ENCODE measurements around the gene NAIF1. TPM values are rescaled to one million over a fixed set of nuclear protein-coding genes. Genes with fewer than 3 reads are reported as not detected.
"Not testable (repeated sequence)": the region's sequence is repeated elsewhere in the genome, so short reads cannot be mapped to it uniquely, and the experiment has no call there.

NAIF1 gene
- total RNA-seq, 1 donor from 2014 or later = 9.6 TPM

DNA sequence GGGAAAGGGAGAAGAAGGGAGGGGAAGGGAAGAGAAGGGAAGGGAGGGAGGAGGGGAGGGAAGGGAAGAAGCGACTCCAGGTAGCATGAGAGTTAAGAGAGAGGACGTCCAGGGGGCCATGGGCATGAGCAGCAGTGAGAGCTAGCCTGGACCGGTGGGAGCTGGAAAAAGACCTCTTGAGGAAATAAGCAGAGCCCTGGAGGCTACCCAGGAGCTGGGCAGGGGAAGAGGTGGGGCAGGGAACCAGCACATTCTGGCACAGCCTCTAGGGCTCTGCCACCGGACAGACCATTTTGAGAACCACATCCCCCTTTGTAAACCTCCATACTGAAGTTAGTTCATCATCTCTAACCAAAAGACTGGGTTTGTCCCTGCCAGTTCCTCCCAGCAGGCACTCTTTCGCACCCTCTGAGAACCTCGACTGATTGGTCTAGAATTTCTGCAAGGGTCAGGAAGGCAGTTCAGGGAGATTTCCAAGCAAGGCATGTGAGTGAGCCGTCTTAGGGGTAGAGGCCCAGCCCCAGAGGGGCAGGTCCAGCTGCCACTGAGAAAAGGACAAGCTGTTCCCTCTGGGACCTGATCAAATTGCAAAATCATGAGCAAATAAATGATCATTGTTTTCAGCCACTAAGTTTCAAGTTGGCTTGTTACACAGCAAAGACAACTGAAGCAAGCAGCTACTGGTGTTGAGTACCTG is 11.6 kb downstream of the NAIF1 start:
- no peaks in the 10 kb centered on the region for H3K36me3 Mint-ChIP-seq (ENCODE audit: low read depth)
- peaks cover 6% of the 10 kb centered on the region for H3K27me3 Mint-ChIP-seq
- H3K4me3 Mint-ChIP-seq = no peak overlapping the region
- no peaks in the 10 kb centered on the region for H3K9me3 Mint-ChIP-seq
- no peaks in the 10 kb centered on the region for H3K4me1 Mint-ChIP-seq
- DNase-seq = no peak
- no peak overlapping the region for H3K27ac Mint-ChIP-seq
- intact Hi-C loops (cut with micrococcal nuclease) = no loop called here

DNA sequence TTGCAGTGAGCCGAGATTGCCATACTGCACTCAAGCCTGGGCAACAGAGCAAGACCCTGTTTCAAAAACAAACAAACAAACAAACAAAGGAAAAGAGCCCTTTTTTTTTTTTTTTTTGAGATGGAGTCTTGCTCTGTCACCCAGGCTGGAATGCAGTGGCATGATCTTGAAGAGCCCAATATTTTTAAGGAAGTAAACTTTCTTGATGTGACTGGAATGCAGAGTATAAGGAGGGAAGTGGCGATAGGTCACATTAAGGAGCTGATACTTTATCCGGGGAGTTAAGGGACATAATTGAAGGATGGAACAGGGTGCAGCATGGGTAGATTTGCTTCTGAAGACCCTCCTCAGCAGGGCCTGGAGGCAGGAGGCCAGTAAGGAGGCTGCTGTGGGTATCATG is 13.0 kb downstream of the NAIF1 start:
- Mint-ChIP-seq H3K4me1 (no peaks in the 10 kb centered on the region), H3K4me3 (no peak overlapping the region), H3K36me3 (ENCODE audit: low read depth) (no peaks in the 10 kb centered on the region), H3K9me3 (no peaks in the 10 kb centered on the region), H3K27ac (no peak overlapping the region), H3K27me3 (peaks cover 6% of the 10 kb centered on the region)
- no peak for DNase-seq
- intact Hi-C loops (cut with micrococcal nuclease) = no loop called here

DNA sequence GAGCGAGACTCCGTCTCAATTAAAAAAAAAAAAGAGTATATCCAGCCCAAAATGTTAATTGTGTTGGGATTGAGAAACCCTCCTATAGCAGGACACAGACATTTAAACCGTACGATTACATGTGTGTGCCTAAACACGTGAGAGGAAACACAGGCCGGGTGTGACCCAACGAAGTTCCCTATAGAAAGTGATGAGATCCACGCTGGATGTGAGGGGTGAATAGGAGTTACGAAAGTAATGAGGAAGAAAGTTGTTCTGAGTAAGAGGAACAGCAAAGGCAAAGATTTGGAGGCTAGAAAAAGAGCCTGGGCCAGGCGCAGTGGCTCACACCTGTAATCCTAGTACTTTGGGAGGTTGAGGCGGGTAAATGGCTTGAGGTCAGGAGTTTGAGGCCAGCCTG is 13.6 kb downstream of the NAIF1 start:
- H3K27ac Mint-ChIP-seq = no peak overlapping the region
- intact Hi-C loops (cut with micrococcal nuclease) = no loop called here

DNA sequence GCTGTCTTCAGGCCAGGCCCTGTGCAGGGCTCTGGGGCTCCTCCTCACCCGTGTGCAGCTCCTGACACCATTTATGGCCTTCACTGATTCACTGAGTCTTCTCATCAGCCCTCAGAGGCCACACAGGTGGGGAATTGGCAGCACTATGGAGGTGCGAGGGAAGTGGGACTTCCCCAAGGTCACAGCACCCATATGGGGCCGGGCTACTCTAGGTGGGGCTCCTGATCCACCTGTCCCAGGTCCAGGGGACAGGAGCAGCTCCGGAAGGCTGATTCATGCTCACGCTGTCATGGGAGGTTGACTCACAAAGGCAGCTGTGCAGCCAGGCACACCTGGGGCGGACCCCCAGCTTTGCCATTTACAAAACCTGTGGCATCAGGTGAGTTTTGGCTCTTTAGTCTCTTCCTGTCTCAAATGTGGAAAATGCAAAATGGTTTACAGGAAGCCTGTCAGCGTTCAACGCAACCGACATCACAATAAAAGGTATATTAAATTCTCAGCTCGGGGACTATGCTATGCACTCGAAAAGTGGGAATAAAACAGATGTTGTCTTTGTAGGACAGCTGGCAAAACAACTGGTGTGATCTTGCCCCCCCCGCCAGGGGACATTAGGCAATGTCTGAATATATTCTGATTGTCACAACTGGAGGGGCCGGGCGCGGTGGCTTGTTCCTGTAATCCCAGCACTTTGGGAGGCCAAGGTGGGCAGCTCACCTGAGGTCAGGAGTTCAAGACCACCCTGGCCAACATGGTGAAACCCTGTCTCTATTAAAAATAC is 15.0 kb downstream of the NAIF1 start:
- no peaks in the 10 kb centered on the region for H3K36me3 Mint-ChIP-seq (ENCODE audit: low read depth)
- peaks cover 2% of the 10 kb centered on the region for H3K4me1 Mint-ChIP-seq
- H3K27ac Mint-ChIP-seq = no peak overlapping the region
- H3K4me3 Mint-ChIP-seq = no peak overlapping the region
- H3K9me3 Mint-ChIP-seq = no peaks in the 10 kb centered on the region
- DNase-seq = no peak
- intact Hi-C loops (cut with micrococcal nuclease) = no loop called here
- peaks cover 6% of the 10 kb centered on the region for H3K27me3 Mint-ChIP-seq

More for the DNA sequence above, 13.6 kb downstream of the NAIF1 start:
- no peak for DNase-seq
- Mint-ChIP-seq H3K4me1 (peaks cover under 1% of the 10 kb centered on the region), H3K4me3 (no peak overlapping the region), H3K9me3 (no peaks in the 10 kb centered on the region), H3K36me3 (ENCODE audit: low read depth) (no peaks in the 10 kb centered on the region), H3K27me3 (peaks cover 6% of the 10 kb centered on the region)

DNA sequence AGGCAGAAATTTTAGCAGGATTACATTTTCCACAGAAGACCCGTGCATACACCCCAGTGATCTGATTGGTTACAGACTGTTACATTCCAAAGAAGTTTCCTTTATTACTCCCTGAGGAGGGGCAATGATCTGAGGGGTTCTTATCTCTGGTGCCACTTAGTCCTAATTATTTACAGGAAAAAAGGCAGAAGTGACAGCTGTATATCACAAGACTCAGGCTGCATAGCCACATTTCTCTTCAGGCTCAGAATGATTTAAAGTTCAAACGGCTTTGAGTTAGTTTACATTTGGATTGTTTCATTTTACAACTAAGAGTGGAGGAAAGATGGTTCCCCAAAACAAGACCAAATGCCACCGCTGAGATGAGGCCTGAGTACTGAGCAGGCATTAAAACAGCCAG is 17.3 kb downstream of the NAIF1 start:
- intact Hi-C loops (cut with micrococcal nuclease) = no loop called here
- DNase-seq = no peak
- Mint-ChIP-seq H3K4me1 (peaks cover 2% of the 10 kb centered on the region), H3K27ac (no peak overlapping the region), H3K36me3 (ENCODE audit: low read depth) (no peaks in the 10 kb centered on the region), H3K4me3 (no peak overlapping the region), H3K9me3 (no peaks in the 10 kb centered on the region), H3K27me3 (peaks cover 6% of the 10 kb centered on the region)

DNA sequence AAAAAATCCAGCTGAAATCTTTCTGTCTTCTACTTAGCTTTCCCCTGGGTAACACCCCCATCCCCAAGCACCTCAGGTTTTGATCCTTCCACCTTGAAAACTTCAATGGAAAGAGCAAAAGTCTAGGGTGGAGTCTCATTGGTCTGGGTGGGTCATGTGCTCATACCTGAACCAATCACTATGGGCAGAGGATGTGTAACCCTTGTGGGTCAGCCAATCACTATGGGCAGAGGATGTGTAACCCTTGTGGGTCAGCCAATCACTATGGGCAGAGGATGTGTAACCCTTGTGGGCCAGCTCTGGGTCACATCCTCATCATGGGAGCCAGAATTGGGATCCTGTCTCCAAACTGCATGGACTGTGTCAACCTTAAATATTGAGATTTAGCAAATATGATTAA is 18.5 kb downstream of the NAIF1 start:
- Mint-ChIP-seq H3K36me3 (ENCODE audit: low read depth) (no peaks in the 10 kb centered on the region), H3K27ac (no peak overlapping the region), H3K9me3 (no peaks in the 10 kb centered on the region), H3K27me3 (peaks cover 2% of the 10 kb centered on the region), H3K4me3 (no peak overlapping the region), H3K4me1 (peaks cover 2% of the 10 kb centered on the region)
- DNase-seq = peak; percentile 63
- intact Hi-C loops (cut with micrococcal nuclease) = no loop called here

DNA sequence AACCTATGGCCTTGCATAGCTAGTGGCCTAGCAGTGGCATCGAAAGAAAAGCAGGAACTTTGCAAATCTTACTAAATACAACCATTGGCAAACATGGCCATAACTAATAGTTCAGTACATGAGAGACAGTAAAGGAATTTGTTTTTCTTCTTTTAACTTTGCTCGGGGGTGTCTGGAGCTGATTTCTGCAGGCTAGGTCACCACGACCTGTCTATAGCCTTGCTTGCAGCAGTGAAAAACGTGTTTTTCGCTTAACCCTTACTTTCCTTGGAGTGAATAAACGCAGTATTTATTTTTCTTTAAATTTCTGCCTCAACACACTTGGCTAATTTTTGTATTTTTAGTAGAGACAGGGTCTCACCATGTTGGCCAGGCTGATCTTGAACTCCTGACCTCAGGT is 19.9 kb downstream of the NAIF1 start:
- Mint-ChIP-seq H3K27ac (no peak overlapping the region), H3K9me3 (no peaks in the 10 kb centered on the region), H3K27me3 (peaks cover 2% of the 10 kb centered on the region), H3K4me3 (no peak overlapping the region), H3K4me1 (peaks cover 2% of the 10 kb centered on the region), H3K36me3 (ENCODE audit: low read depth) (no peaks in the 10 kb centered on the region)
- no peak for DNase-seq
- intact Hi-C loops (cut with micrococcal nuclease) = no loop called here

DNA sequence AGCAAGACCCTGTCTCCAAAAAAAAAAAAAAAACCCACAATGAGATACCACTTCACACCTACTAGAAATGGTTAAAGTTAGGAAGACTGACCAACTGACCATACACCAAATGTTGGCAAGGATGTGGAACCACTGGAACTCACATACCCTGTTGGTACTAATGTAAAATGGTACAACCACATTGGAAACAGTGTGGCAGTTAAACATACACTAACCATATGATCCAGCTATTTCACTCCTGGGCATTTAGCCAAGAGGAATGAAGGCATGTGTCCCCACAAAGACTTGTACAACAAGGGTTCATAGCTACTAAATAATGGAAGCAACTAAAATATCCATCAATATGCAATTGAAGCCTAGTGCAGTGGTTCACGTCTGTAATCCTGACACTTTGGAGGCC is 21.3 kb downstream of the NAIF1 start:
- Mint-ChIP-seq H3K27ac (no peak overlapping the region), H3K9me3 (no peaks in the 10 kb centered on the region), H3K27me3 (peaks cover 3% of the 10 kb centered on the region), H3K4me1 (peaks cover 8% of the 10 kb centered on the region), H3K36me3 (ENCODE audit: low read depth) (no peaks in the 10 kb centered on the region), H3K4me3 (no peak overlapping the region)
- intact Hi-C loops (cut with micrococcal nuclease) = no loop called here
- DNase-seq = no peak

DNA sequence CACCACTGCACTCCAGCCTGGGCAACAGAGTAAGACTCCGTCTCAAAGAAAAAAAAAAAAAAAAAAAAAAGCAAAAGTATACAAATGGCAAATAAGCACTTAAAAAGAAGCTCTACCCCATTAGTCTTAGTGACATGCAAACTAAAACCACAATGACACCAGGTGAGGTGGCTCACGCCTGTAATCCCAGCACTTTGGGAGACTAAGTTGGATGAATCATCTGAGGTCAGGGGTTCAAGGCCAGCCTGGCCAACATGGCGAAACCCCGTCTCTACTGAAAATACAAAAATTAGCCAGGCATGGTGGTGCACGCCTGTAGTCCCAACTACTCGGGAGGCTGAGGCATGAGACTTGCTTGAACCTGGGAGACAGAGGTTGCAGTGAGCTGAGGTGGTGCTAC is 21.7 kb downstream of the NAIF1 start:
- H3K36me3 Mint-ChIP-seq (ENCODE audit: low read depth); DNase-seq; H3K27me3 Mint-ChIP-seq; H3K27ac Mint-ChIP-seq; H3K9me3 Mint-ChIP-seq; H3K4me1 Mint-ChIP-seq; H3K4me3 Mint-ChIP-seq; intact Hi-C loops (cut with micrococcal nuclease): not testable (repeated sequence)

DNA sequence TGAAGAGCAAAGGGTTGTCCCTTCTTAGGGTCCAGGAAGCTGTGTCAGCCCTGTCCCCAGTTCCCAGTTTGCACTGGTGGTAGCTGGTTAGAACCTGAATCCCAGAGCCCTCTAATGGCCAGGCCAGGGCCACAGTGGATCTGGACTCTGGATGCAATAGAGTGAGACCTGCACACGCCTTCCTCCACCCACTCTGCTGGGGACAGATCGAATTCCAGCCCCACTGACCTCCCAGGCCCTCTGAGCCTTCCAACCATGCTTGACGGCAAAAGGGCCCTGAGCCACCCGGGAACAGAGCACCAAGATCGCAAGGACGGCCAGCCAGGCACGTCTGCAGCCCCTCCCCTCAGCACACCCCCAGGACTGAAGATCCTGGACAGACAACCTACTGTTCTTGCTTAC is 23.7 kb downstream of the NAIF1 start:
- Mint-ChIP-seq H3K4me1 (peaks cover 6% of the 10 kb centered on the region), H3K27ac (no peak overlapping the region), H3K4me3 (no peak overlapping the region), H3K36me3 (ENCODE audit: low read depth) (no peaks in the 10 kb centered on the region), H3K27me3 (peaks cover 3% of the 10 kb centered on the region), H3K9me3 (no peaks in the 10 kb centered on the region)
- DNase-seq = no peak
- intact Hi-C loops (cut with micrococcal nuclease) = no loop called here

DNA sequence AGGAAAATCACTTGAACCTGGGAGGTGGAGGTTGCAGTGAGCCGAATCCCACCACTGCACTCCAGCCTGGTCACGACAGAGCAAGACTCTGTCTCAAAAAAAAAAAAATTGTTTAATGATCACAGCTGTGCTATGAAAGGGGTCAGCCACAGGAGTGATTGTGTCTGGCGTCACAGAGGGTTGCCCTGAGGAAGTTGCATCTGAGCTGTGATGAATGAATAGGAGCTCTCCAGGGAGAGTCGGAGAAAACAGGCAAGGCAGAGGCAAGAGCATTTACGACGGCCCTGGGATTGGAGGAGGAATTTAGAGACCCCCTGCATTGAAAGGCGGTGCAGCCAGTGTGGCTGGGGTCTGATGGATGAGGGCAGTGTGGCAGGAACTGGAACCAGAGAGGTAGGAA is 25.1 kb downstream of the NAIF1 start:
- Mint-ChIP-seq H3K27me3 (peaks cover 3% of the 10 kb centered on the region), H3K27ac (no peak overlapping the region), H3K4me1 (peaks cover 6% of the 10 kb centered on the region), H3K36me3 (ENCODE audit: low read depth) (no peaks in the 10 kb centered on the region), H3K4me3 (no peak overlapping the region), H3K9me3 (no peaks in the 10 kb centered on the region)
- intact Hi-C loops (cut with micrococcal nuclease) = no loop called here
- no peak for DNase-seq

DNA sequence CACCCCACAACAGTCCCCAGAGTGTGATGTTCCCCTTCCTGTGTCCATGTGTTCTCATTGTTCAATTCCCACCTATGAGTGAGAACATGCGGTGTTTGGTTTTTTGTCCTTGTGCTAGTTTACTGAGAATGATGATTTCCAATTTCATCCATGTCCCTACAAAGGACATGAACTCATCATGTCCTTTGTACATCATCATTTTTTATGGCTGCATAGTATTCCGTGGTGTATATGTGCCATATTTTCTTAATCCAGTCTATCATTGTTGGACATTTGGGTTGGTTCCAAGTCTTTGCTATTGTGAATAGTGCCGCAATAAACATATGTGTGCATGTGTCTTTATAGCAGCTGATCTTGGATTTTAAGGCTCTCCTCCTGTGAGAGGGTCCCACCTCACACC is 26.3 kb downstream of the NAIF1 start:
- H3K27ac Mint-ChIP-seq; intact Hi-C loops (cut with micrococcal nuclease); H3K27me3 Mint-ChIP-seq; H3K9me3 Mint-ChIP-seq; DNase-seq; H3K36me3 Mint-ChIP-seq (ENCODE audit: low read depth); H3K4me3 Mint-ChIP-seq; H3K4me1 Mint-ChIP-seq: not testable (repeated sequence)

DNA sequence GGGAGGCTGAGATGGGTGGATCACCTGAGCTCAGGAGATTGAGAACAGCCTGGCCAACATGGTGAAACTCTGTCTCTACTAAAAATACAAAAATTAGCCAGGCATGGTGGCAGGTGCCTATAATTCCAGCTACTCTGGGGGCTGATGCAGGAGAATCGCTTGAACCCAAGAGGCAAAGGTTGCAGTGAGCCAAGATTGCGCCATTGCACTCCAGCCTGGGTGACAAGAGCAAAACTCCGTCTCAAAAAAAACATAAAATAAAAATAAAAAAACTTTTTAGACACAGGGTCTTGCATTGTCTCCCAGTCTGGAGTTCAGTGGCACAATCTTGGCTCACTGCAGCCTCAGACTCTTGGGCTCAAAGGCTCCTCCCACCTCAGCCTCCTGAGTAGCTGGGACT is 30.6 kb downstream of the NAIF1 start:
- intact Hi-C loops (cut with micrococcal nuclease) = loop anchor here (10.0 kb wide), 1 partner anchor 252 kb away; the partner anchor contains the start of gene CDK9
- H3K36me3 Mint-ChIP-seq (ENCODE audit: low read depth); H3K9me3 Mint-ChIP-seq; H3K4me3 Mint-ChIP-seq; DNase-seq; H3K27ac Mint-ChIP-seq; H3K27me3 Mint-ChIP-seq: not testable (repeated sequence)
- H3K4me1 Mint-ChIP-seq = peaks cover 27% of the 10 kb centered on the region

DNA sequence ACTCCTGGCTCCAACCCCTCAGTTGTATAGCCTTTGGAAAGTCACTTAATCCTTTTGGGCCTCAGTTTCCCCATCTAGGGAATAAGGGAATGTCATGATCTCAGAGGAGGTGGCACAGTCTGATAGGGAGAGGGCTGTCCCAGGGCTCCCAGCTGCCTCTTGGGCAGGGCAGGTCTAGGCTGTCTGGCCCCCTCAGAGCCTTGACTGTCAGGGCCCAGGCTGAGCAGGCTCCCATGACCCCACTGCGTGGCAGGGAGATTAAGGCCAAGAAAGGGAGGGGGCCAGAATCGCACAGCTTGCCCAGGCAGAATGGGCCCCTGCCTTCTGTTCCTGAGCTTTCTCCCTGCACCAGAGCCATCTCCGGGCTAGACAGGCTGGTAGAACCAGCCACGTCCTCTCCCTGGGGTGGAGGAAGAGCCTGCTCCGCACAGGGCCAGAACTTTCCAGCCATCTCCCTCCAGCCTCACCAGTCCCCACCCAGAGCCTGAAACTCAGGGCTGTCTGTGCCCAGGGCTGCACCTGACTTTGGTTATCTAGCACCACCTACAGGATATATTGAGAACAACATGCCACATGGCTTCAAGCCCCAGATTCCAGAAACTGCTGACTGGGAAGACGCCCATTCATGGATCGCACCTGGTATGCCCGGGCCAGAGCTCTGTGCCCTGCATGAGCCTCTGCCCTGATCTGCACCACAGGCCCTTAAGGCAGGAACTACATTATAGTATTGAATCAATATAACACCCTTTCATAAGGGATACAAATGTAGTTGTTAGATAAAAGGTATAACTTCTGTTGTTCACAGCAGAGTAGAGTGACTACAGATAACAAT is 32.1 kb downstream of the NAIF1 start:
- Mint-ChIP-seq H3K36me3 (ENCODE audit: low read depth) (peaks cover 5% of the 10 kb centered on the region), H3K9me3 (peaks cover 3% of the 10 kb centered on the region), H3K27ac (peak overlapping the region; percentile 9), H3K4me1 (peaks cover 31% of the 10 kb centered on the region), H3K27me3 (no peaks in the 10 kb centered on the region), H3K4me3 (no peak overlapping the region)
- intact Hi-C loops (cut with micrococcal nuclease) = loop anchor here (1.0 to 10.0 kb wide), 3 partner anchors 47 to 250 kb away; partner anchors contain the start of gene CDK9
- DNase-seq = peak; percentile 92
